Measurements from ENCODE around the gene HOXA3.

DNA sequence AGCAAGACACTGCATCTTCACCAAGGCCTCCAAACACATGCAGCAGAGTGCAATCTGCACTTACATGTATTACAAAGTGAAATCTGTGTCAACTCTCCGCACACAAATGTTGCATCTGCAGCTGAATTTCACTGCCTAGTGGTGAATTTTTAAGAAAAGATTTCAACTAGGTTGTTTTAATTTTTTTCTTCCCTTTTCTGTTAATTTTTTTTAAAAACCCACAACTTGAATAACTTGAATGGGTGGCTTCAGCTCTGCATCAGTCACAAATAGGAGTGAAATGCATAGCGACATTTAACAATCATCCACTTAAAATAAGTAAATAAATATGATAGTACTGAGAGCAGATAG is 41.6 kb upstream of the HOXA3 start:
- TF ChIP-seq, protein P1, sequence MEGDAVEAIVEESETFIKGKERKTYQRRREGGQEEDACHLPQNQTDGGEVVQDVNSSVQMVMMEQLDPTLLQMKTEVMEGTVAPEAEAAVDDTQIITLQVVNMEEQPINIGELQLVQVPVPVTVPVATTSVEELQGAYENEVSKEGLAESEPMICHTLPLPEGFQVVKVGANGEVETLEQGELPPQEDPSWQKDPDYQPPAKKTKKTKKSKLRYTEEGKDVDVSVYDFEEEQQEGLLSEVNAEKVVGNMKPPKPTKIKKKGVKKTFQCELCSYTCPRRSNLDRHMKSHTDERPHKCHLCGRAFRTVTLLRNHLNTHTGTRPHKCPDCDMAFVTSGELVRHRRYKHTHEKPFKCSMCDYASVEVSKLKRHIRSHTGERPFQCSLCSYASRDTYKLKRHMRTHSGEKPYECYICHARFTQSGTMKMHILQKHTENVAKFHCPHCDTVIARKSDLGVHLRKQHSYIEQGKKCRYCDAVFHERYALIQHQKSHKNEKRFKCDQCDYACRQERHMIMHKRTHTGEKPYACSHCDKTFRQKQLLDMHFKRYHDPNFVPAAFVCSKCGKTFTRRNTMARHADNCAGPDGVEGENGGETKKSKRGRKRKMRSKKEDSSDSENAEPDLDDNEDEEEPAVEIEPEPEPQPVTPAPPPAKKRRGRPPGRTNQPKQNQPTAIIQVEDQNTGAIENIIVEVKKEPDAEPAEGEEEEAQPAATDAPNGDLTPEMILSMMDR (IDR thresholded peaks at IDR 0.05): no peak
- no peak for TF ChIP-seq POLR2AphosphoS5 (IDR thresholded peaks at IDR 0.05)
- no peak for TF ChIP-seq POLR2A (IDR thresholded peaks at IDR 0.05)

Data from breast epithelium (tissue), 3 donors.